ENCODE measurements around the gene TLR10.
"Not testable (repeated sequence)": the region's sequence is repeated elsewhere in the genome, so short reads cannot be mapped to it uniquely, and the experiment has no call there.

TLR10 gene

DNA sequence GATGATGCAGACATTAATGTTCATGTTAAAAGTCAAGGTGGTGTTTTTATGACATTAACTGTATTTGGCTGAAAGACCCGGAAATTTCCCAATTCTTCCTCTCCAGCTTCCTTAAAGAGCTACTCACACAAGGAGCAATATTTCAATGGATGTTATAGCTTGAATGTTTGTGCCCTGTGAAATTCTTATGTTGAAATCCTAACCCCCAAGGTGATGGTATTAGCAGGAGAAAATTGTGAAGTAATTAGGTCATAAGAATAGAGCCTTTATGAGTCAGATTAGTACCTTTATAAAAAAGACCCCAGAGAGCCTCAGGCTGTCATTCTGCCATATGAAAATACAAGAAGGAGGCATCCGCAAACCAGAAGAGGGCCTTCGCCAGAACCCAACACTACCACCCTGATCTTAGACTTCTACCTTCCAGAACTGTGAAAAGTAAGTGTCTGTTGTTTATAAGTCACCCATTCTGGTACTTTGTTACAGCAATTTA lies 18.2 kb upstream of the TLR10 start:
- DNase-seq (ENCODE audit: low read depth, low spot score): no peak

DNA sequence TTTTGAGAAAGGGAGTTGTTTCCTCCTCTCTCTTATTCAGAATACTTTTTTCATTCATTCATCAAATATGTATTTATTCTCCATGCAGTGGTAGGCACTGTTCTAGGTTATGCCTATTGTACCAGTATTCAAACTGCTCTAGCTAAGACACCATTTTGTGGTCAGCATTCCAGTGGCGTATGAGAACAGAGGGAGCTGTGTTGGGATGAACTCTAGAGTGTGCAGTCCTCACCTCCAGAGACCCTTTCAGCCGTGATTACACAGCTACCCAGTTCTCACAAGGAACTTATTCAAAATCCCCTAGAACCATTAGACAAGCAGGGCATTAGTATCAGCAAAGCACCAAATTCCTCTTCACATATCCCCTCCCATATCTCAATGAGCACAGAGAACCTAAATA lies 17.6 kb upstream of the TLR10 start:
- no peak for DNase-seq (ENCODE audit: low read depth, low spot score)

DNA sequence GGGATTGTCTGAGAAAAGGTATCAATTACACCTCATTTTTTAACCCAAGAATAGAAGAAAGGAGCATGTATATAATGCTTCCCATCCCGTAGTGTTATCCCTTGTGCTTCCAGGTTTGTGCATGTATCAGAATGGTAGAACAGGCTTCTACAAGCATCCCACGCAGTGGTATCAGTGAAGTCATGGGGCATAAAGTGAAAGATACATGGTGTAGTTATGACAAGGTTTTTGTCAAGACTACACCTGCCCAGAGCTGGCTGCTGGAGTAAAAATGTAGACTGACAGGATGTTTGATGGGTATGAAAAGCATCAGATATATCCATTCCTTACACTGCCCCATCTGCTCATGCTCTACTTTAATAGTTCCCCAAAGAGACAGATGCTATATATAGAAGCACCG lies 12.3 kb upstream of the TLR10 start:
- no peak for DNase-seq (ENCODE audit: low read depth, low spot score)

GRCh38 chr4:38794051-38794450 lies 11.3 kb upstream of the TLR10 start:
- no peak for DNase-seq (ENCODE audit: low read depth, low spot score)

- DNase-seq (ENCODE audit: low read depth, low spot score): no peak
Observed at GRCh38 chr4:38791010-38791409, 8.2 kb upstream of the TLR10 start.

- no peak for DNase-seq (ENCODE audit: low read depth, low spot score)
Observed at GRCh38 chr4:38788317-38788716, 5.5 kb upstream of the TLR10 start.

- DNase-seq (ENCODE audit: low read depth, low spot score): no peak
Observed at GRCh38 chr4:38787693-38788092, 4.9 kb upstream of the TLR10 start.

DNA sequence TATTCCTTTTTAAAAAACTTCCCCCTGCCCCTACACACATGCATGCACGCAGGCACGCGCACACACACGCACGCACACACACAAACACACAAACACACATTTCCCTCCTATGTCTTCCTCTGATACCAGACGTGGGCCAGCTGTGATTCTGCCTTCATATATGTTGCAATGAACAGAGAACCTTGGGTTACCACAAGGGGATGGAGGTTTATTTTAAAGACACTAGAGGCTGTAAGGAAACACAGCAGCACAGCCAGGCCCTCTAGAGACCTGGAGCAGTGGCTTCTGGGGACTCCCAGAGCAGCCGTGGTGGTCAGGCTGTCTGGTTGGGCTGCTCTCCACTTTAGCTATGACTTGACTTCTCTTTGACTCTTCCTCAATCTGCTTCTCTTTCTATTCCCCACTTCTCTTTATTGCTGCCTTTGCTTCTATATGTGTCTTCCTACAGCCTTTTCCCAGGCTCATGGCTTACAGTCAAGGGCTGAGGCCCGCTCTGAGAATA lies 3.2 kb upstream of the TLR10 start:
- DNase-seq (ENCODE audit: low read depth, low spot score): no peak

GRCh38 chr4:38785041-38785790 lies 2.4 kb upstream of the TLR10 start:
- no peak for DNase-seq (ENCODE audit: low read depth, low spot score)

- DNase-seq (ENCODE audit: low read depth, low spot score): no peak
Observed at GRCh38 chr4:38784141-38784540, 1.4 kb upstream of the TLR10 start.

DNA sequence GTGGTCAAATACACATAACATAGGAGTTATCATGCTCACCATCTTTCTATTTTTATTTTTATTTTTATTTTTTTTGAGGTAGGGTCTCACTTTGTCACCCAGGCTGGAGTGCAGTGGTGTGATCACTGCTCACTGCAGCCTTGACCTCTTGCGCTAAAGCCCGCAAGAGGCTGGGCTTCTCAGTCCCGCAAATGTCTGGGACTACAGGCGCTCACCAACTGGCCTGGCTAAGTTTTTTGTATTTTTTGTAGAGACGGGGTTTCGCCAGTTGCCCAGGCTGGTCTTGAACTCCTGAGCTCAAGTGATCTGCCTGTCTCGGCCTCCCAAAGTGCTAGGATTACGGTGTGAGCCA lies 295 bp upstream of the TLR10 start:
- no peak for DNase-seq (ENCODE audit: low read depth, low spot score)

DNA sequence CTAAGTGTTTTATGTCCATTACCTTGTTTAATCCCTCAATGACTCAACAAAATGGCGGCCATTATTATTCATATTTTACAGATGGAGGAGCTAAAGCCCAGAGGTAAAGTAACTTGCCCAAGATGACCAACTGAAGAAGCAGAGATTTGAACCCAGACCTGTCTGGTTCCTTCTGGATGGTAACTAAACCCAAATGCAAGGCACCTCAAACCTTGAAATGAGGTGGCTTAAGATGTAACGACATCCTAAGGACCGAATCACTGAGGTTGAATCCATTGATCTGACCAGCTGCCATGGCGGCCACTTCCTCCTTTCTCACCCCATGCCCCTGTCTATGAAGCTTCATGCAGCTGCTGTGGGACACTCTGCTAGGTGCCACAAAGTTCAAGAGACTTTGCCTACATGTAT lies 932 bp downstream of the TLR10 start:
- DNase-seq (ENCODE audit: low read depth, low spot score): no peak

DNA sequence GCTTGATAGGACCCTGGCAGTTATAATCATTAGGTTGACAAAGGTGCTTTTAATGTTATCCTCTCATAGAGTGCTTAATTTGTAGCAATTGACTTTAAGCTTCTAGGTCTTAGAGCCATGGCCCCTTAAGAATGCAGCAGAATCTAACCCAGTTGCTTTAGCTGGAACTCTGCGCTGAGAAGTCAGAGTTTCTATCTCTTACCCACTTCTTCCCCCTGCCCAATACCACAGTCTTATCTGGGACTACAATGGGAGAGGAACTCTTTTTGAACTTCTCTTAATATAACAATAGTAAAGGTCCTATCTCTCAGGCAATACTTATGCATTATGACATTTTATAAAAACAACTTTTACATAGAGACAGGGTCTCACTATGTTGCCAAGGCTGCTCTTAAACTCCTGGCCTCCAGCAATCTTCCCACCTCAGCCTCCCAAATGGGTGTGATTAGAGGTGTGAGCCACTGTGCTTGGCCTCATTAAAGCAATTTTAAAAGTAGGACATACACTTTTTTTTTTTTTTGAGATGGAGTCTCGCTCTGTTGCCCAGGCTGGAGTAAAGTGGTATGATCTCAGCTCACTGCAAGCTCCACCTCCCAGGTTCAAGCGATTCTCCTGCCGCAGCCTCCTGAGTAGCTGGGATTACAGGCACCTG lies 1.8 kb downstream of the TLR10 start:
- no peak for DNase-seq (ENCODE audit: low read depth, low spot score)

GRCh38 chr4:38779790-38780189 lies 3.0 kb downstream of the TLR10 start:
- no peak for DNase-seq (ENCODE audit: low read depth, low spot score)

DNA sequence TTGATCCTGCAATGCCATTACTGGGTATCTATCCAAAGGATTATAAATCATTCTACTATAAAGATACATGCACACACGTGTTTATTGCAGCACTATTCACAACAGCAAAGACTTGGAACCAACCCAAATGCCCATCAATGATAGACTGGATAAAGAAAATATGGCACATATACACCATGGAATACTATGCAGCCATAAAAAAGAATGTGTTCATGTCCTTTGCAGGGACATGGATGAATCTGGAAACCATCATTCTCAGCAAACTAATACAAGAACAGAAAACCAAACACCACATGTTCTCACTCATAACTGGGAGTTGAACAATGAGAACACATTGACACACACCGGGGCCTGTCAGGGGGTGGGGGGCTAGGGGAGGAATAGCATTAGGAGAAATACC lies 4.9 kb downstream of the TLR10 start:
- not testable (repeated sequence) for DNase-seq (ENCODE audit: low read depth, low spot score)

- no peak for DNase-seq (ENCODE audit: low read depth, low spot score)
Observed at GRCh38 chr4:38775326-38775725, 7.5 kb downstream of the TLR10 start.

- DNase-seq (ENCODE audit: low read depth, low spot score): no peak
Observed at GRCh38 chr4:38774181-38774955, 8.4 kb downstream of the TLR10 start.

- DNase-seq (ENCODE audit: low read depth, low spot score): not testable (repeated sequence)
Observed at GRCh38 chr4:38770281-38770680, 12.5 kb downstream of the TLR10 start.

DNA sequence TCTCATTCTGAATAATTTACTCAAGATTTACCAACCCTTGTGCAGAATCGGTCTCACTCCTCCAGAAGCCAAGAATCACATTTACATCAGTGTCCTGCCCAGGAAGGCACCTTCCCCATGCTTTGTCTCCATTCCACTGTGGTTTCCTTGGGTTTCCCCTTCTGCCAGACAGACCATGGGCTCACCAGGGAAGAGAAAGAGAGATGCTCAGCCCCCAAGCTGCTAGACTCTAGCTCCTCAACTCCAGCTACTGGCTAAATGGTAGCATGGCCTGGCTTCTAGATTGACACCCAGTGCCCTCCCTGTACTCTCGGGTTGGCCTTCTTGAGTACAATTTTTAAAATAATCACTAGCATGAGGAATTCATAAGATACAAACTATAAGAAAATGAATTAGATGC lies 12.9 kb downstream of the TLR10 start:
- DNase-seq (ENCODE audit: low read depth, low spot score): no peak

DNA sequence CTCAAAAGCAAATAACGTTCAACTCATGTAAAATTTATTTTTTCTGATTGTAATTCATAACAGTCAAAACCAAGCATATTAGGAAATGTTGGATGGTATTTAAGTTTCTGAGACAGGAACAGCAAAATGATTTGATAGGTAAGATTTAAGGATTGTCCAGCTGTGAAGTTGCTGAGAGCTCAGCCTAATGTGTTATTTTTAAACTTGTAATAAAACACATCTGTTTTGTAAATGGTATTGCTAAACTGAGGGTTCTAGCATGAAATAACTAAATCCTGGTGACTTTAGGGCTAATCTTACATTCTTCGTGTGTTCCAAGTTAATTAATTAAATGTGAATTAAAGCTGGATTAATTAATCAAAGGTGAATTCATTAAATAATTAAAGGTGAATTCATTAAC lies 13.3 kb downstream of the TLR10 start:
- DNase-seq (ENCODE audit: low read depth, low spot score): no peak

DNA sequence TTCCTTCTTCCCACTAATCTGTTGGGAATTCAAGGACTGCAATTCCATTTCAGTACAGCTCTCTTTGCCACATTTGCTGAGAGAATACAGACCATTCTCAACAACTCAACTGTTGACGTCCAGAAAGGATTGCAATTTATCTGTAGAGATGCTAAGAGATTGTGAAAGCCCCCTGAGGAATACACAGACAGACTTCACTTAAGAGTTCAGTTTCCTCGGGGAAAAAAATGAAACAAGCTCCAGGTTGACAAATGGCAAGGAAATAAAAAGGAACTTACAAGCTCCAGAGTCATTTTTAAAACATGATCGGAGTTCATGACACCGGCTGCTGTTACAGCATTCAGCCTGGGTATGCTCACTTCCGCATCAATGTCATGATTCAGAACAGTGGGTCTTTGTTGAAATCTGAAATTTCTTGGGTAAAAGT lies 13.8 kb downstream of the TLR10 start:
- no peak for DNase-seq (ENCODE audit: low read depth, low spot score)

- DNase-seq (ENCODE audit: low read depth, low spot score): not testable (repeated sequence)
Observed at GRCh38 chr4:38766940-38767339, 15.8 kb downstream of the TLR10 start.

All from activated naive CD8-positive, alpha-beta T cell treated with anti-CD3 and anti-CD28 coated beads, Interleukin-2, amount 50 U/mL, for 16 hours (primary cell).